ENCODE results near the gene DCTD. TPM values are rescaled to one million over a fixed set of nuclear protein-coding genes. Genes with fewer than 3 reads are reported as not detected.

DCTD gene
- total RNA-seq, 2 donors from 2014 or later, result 83.6 to 135 TPM

GRCh38 chr4:182927505-182927904 is 10.3 kb upstream of the DCTD start:
- Mint-ChIP-seq H3K36me3 (no peaks in the 10 kb centered on the region), H3K4me3 (no peak overlapping the region), H3K9me3 (no peaks in the 10 kb centered on the region), H3K27ac (no peak overlapping the region), H3K27me3 (peaks cover under 1% of the 10 kb centered on the region in 2 donors), H3K4me1 (ENCODE audit: low read depth in 2 of 2) (peaks cover 0 to 3% of the 10 kb centered on the region in 2 donors)
- no peak for DNase-seq (ENCODE audit: low spot score)
- no peak for ATAC-seq

- Mint-ChIP-seq H3K4me3 (no peak overlapping the region), H3K36me3 (no peaks in the 10 kb centered on the region), H3K27ac (peak overlapping the region in 1 of 2 donors; percentile 25), H3K27me3 (peaks cover 0 to 3% of the 10 kb centered on the region in 2 donors), H3K4me1 (ENCODE audit: low read depth in 2 of 2) (peaks cover 0 to 3% of the 10 kb centered on the region in 2 donors), H3K9me3 (no peaks in the 10 kb centered on the region)
- ATAC-seq, result no peak
- DNase-seq (ENCODE audit: low spot score), result no peak
These were observed 8.7 kb upstream of the DCTD start for GRCh38 chr4:182925855-182926254.

GRCh38 chr4:182925298-182925757 is 8.1 kb upstream of the DCTD start:
- DNase-seq (ENCODE audit: low spot score) (peak; percentile 77), ATAC-seq (peak; percentile 85 to 94)
- Mint-ChIP-seq H3K36me3 (no peaks in the 10 kb centered on the region), H3K4me1 (ENCODE audit: low read depth in 2 of 2) (peaks cover 0 to 3% of the 10 kb centered on the region in 2 donors), H3K27ac (peak overlapping the region in 1 of 2 donors; percentile 25), H3K9me3 (no peaks in the 10 kb centered on the region), H3K4me3 (no peak overlapping the region), H3K27me3 (peaks cover 0 to 3% of the 10 kb centered on the region in 2 donors)

GRCh38 chr4:182924497-182924896 is 7.3 kb upstream of the DCTD start:
- ATAC-seq (no peak), DNase-seq (ENCODE audit: low spot score) (no peak)
- Mint-ChIP-seq H3K4me1 (ENCODE audit: low read depth in 2 of 2) (peaks cover 6 to 9% of the 10 kb centered on the region in 2 donors), H3K27me3 (peaks cover 0 to 3% of the 10 kb centered on the region in 2 donors), H3K36me3 (no peaks in the 10 kb centered on the region), H3K27ac (no peak overlapping the region), H3K9me3 (no peaks in the 10 kb centered on the region), H3K4me3 (no peak overlapping the region)

GRCh38 chr4:182923796-182924340 is 6.7 kb upstream of the DCTD start:
- H3K4me3 Mint-ChIP-seq, result no peak overlapping the region
- H3K27ac Mint-ChIP-seq, result no peak overlapping the region
- peaks cover 0 to 3% of the 10 kb centered on the region in 2 donors for H3K27me3 Mint-ChIP-seq
- peaks cover 11 to 12% of the 10 kb centered on the region in 2 donors for H3K4me1 Mint-ChIP-seq (ENCODE audit: low read depth in 2 of 2)
- ATAC-seq (no peak), DNase-seq (ENCODE audit: low spot score) (no peak)
- H3K9me3 Mint-ChIP-seq, result peaks cover 1% of the 10 kb centered on the region
- H3K36me3 Mint-ChIP-seq, result no peaks in the 10 kb centered on the region

- Mint-ChIP-seq H3K9me3 (peaks cover 2% of the 10 kb centered on the region), H3K27ac (no peak overlapping the region), H3K4me3 (no peak overlapping the region), H3K27me3 (peaks cover 0 to 3% of the 10 kb centered on the region in 2 donors), H3K4me1 (ENCODE audit: low read depth in 2 of 2) (peaks cover 15 to 16% of the 10 kb centered on the region in 2 donors), H3K36me3 (no peaks in the 10 kb centered on the region)
- ATAC-seq (no peak), DNase-seq (ENCODE audit: low spot score) (no peak)
These were observed 6.2 kb upstream of the DCTD start for GRCh38 chr4:182923366-182923765.

- H3K9me3 Mint-ChIP-seq, result peaks cover 2% of the 10 kb centered on the region
- H3K27ac Mint-ChIP-seq, result peak overlapping the region in 1 of 2 donors; percentile 14
- no peak for DNase-seq (ENCODE audit: low spot score)
- H3K36me3 Mint-ChIP-seq, result no peaks in the 10 kb centered on the region
- H3K27me3 Mint-ChIP-seq, result peaks cover 0 to 3% of the 10 kb centered on the region in 2 donors
- peaks cover 21% of the 10 kb centered on the region in 2 donors for H3K4me1 Mint-ChIP-seq (ENCODE audit: low read depth in 2 of 2)
- ATAC-seq, result no peak
- no peak overlapping the region for H3K4me3 Mint-ChIP-seq
These were observed 5.5 kb upstream of the DCTD start for GRCh38 chr4:182922501-182923284.

- no peak for DNase-seq (ENCODE audit: low spot score)
These were observed 4.4 kb upstream of the DCTD start for GRCh38 chr4:182921608-182922007.

GRCh38 chr4:182920676-182921075 is 3.5 kb upstream of the DCTD start:
- H3K4me1 Mint-ChIP-seq (ENCODE audit: low read depth in 2 of 2), result peaks cover 28% of the 10 kb centered on the region in 2 donors
- ATAC-seq (no peak), DNase-seq (ENCODE audit: low spot score) (no peak)
- H3K27ac Mint-ChIP-seq, result peak overlapping the region in 1 of 2 donors; percentile 44
- H3K36me3 Mint-ChIP-seq, result no peaks in the 10 kb centered on the region
- peaks cover 2% of the 10 kb centered on the region for H3K9me3 Mint-ChIP-seq
- no peak overlapping the region for H3K4me3 Mint-ChIP-seq
- peaks cover 0 to 3% of the 10 kb centered on the region in 2 donors for H3K27me3 Mint-ChIP-seq

More at GRCh38 chr4:182921608-182922007, 4.4 kb upstream of the DCTD start:
- H3K4me1 Mint-ChIP-seq (ENCODE audit: low read depth in 2 of 2), result peaks cover 21% of the 10 kb centered on the region in 2 donors
- H3K36me3 Mint-ChIP-seq, result no peaks in the 10 kb centered on the region
- no peak overlapping the region for H3K4me3 Mint-ChIP-seq
- no peak for ATAC-seq
- H3K9me3 Mint-ChIP-seq, result peaks cover 2% of the 10 kb centered on the region
- peaks cover 0 to 3% of the 10 kb centered on the region in 2 donors for H3K27me3 Mint-ChIP-seq
- H3K27ac Mint-ChIP-seq, result peak overlapping the region in 1 of 2 donors; percentile 44

GRCh38 chr4:182918791-182919302 is 1.7 kb upstream of the DCTD start:
- Mint-ChIP-seq H3K9me3 (peaks cover 2% of the 10 kb centered on the region), H3K27me3 (peaks cover 0 to 3% of the 10 kb centered on the region in 2 donors), H3K36me3 (no peaks in the 10 kb centered on the region), H3K4me3 (peak overlapping the region; percentile 81), H3K4me1 (ENCODE audit: low read depth in 2 of 2) (peaks cover 28 to 33% of the 10 kb centered on the region in 2 donors), H3K27ac (peak overlapping the region; percentile 91 to 93)
- ATAC-seq (peak; percentile 49 to 60), DNase-seq (ENCODE audit: low spot score) (peak; percentile 79)

GRCh38 chr4:182918044-182918607 is 940 bp upstream of the DCTD start:
- H3K27ac Mint-ChIP-seq, result peak overlapping the region; percentile 91 to 93
- ATAC-seq, result no peak

GRCh38 chr4:182916483-182917181 is 554 bp downstream of the DCTD start:
- peaks cover 36 to 46% of the 10 kb centered on the region in 2 donors for H3K4me1 Mint-ChIP-seq (ENCODE audit: low read depth in 2 of 2)
- H3K27me3 Mint-ChIP-seq, result no peaks in the 10 kb centered on the region
- H3K9me3 Mint-ChIP-seq, result peaks cover 2% of the 10 kb centered on the region
- H3K36me3 Mint-ChIP-seq, result peaks cover 14% of the 10 kb centered on the region
- peak overlapping the region; percentile 77 for H3K4me3 Mint-ChIP-seq
- ATAC-seq (peak; percentile 13 to 40), DNase-seq (ENCODE audit: low spot score) (peak; percentile 65)
- H3K27ac Mint-ChIP-seq, result peak overlapping the region; percentile 93 to 94

More at GRCh38 chr4:182918044-182918607, 940 bp upstream of the DCTD start:
- Mint-ChIP-seq H3K9me3 (peaks cover 2% of the 10 kb centered on the region), H3K27me3 (peaks cover 0 to 3% of the 10 kb centered on the region in 2 donors), H3K36me3 (peaks cover 3% of the 10 kb centered on the region), H3K4me1 (ENCODE audit: low read depth in 2 of 2) (peaks cover 29 to 36% of the 10 kb centered on the region in 2 donors), H3K4me3 (peak overlapping the region; percentile 81)
- DNase-seq (ENCODE audit: low spot score), result no peak

- Mint-ChIP-seq H3K9me3 (peaks cover 2% of the 10 kb centered on the region), H3K27ac (peak overlapping the region in 1 of 2 donors; percentile 66), H3K27me3 (no peaks in the 10 kb centered on the region), H3K4me3 (peak overlapping the region; percentile 9), H3K4me1 (ENCODE audit: low read depth in 2 of 2) (peaks cover 37 to 43% of the 10 kb centered on the region in 2 donors), H3K36me3 (peaks cover 27% of the 10 kb centered on the region)
- DNase-seq (ENCODE audit: low spot score), result no peak
- ATAC-seq, result no peak
These were observed 2.8 kb downstream of the DCTD start for GRCh38 chr4:182914357-182914756.
